HepG2 (cell line): ENCODE results near the gene KANSL3. TPM values are rescaled to one million over a fixed set of nuclear protein-coding genes. Genes with fewer than 3 reads are reported as not detected.

Experiments used
- BATF2 ChIP-seq: sonication (generic); formaldehyde crosslinking; IDR thresholded peaks from 2 replicates; pipeline ENCODE4 v1.8.0; 2022; ENCODE audit warnings: mild to moderate bottlenecking, missing genetic modification reagents, moderate library complexity
- FOXA1 ChIP-seq, 2 experiments: fragments of 450-650 bp in 1 of 2; sonication (generic) in 1 of 2; formaldehyde crosslinking in 1 of 2; IDR thresholded peaks; 2 replicates each; pipeline versions ENCODE4 v1.4.0 to v1.6.1; 2016 to 2020; ENCODE audit warnings: missing genetic modification reagents in 1 of 2
- GTF3A ChIP-seq: sonication (generic); formaldehyde crosslinking; conservative IDR thresholded peaks from 2 replicates; pipeline ENCODE4 v1.4.0; 2020; ENCODE audit warnings: mild to moderate bottlenecking, missing genetic modification reagents
- JDP2 ChIP-seq: sonication (generic); formaldehyde crosslinking; IDR thresholded peaks from 2 replicates; pipeline ENCODE4 v1.8.1; 2022; ENCODE audit warnings: missing genetic modification reagents, borderline replicate concordance
- MTF1 ChIP-seq: sonication (generic); formaldehyde crosslinking; IDR thresholded peaks from 2 replicates; pipeline ENCODE4 v1.5.0; 2020; ENCODE audit warnings: missing genetic modification reagents
- PAX8 ChIP-seq: sonication (generic); formaldehyde crosslinking; IDR thresholded peaks from 2 replicates; pipeline ENCODE4 v1.8.0; 2022; ENCODE audit warnings: mild to moderate bottlenecking, missing genetic modification reagents, borderline replicate concordance
- SOX5 ChIP-seq: IDR thresholded peaks from 2 replicates; pipeline ENCODE4 v1.6.1; 2016; ENCODE audit warnings: borderline replicate concordance
- SP140L ChIP-seq: sonication (generic); formaldehyde crosslinking; IDR thresholded peaks from 2 replicates; pipeline ENCODE4 v1.4.0; 2020; ENCODE audit warnings: missing genetic modification reagents, borderline replicate concordance
- SP5 ChIP-seq: IDR thresholded peaks from 2 replicates; pipeline ENCODE4 v1.6.1; 2016; ENCODE audit warnings: low read depth, borderline replicate concordance
- SPEN ChIP-seq: sonication (generic); formaldehyde crosslinking; IDR thresholded peaks from 2 replicates; pipeline ENCODE4 v1.5.1; 2020; ENCODE audit warnings: low read depth, mild to moderate bottlenecking, missing genetic modification reagents
- ZIK1 ChIP-seq: sonication (generic); formaldehyde crosslinking; IDR thresholded peaks from 2 replicates; pipeline ENCODE4 v1.5.0; 2020; ENCODE audit warnings: mild to moderate bottlenecking, low read depth, missing genetic modification reagents, borderline replicate concordance
- ZNF136 ChIP-seq: sonication (generic); formaldehyde crosslinking; IDR thresholded peaks from 2 replicates; pipeline ENCODE4 v1.8.1; 2022; ENCODE audit warnings: low read depth, mild to moderate bottlenecking, moderate library complexity, missing genetic modification reagents
- ZNF468 ChIP-seq: sonication (generic); formaldehyde crosslinking; IDR thresholded peaks from 2 replicates; pipeline ENCODE4 v1.8.0; 2022; ENCODE audit warnings: mild to moderate bottlenecking, moderate library complexity, missing genetic modification reagents
- polyA plus RNA-seq, 8 experiments: library from polyadenylated mRNA; depleted of rRNA in 3 of 8; stranded (reverse) in 7 of 8; unstranded in 1 of 8; fragments of >200 nt; fragmentation: Illumina TruSeq in 4 of 8; extraction: Trizol in 4 of 8; gene quantifications; 2 replicates each; pipeline versions ENCODE4 v1.2.1 to v1.2.3, GENCODE V29; 2011 to 2016; ENCODE audit warnings: low read depth in 4 of 8, missing spikeins in 1 of 8, mixed read lengths in 1 of 8; ENCODE audit not compliant: insufficient read depth in 1 of 8
- total RNA-seq, 5 experiments: library from RNA; depleted of rRNA; stranded (reverse); fragments of >200 nt; fragmentation: Illumina TruSeq; extraction: Trizol; gene quantifications; 2 replicates each; pipeline ENCODE4 v1.2.3, GENCODE V29; 2016; ENCODE audit warnings: low read depth in 1 of 5
- TF ChIP-seq, protein P1 (sequence below): sonication (generic); formaldehyde crosslinking; IDR thresholded peaks from 2 replicates; pipeline ENCODE4 v1.4.0; 2020; ENCODE audit warnings: mild to moderate bottlenecking, missing genetic modification reagents

The KANSL3 gene
- total and polyA plus RNA-seq, 2 of the 13 experiments (the other 11 are each of a cell fraction or from before 2014, with no cell fraction given): 20.8 to 37.3 TPM

- no peak for TF ChIP-seq ZIK1 (CRISPR knock-in tag)
- no peak for TF ChIP-seq SP140L (CRISPR knock-in tag)
- TF ChIP-seq SPEN (CRISPR knock-in tag): peak; percentile 87
- no peak for TF ChIP-seq FOXA1 (IDR thresholded peaks at IDR 0.05)
- TF ChIP-seq FOXA1 (CRISPR knock-in tag; IDR thresholded peaks at IDR 0.05): peak; percentile 91
- no peak for TF ChIP-seq BATF2 (CRISPR knock-in tag)
- TF ChIP-seq, protein P1, sequence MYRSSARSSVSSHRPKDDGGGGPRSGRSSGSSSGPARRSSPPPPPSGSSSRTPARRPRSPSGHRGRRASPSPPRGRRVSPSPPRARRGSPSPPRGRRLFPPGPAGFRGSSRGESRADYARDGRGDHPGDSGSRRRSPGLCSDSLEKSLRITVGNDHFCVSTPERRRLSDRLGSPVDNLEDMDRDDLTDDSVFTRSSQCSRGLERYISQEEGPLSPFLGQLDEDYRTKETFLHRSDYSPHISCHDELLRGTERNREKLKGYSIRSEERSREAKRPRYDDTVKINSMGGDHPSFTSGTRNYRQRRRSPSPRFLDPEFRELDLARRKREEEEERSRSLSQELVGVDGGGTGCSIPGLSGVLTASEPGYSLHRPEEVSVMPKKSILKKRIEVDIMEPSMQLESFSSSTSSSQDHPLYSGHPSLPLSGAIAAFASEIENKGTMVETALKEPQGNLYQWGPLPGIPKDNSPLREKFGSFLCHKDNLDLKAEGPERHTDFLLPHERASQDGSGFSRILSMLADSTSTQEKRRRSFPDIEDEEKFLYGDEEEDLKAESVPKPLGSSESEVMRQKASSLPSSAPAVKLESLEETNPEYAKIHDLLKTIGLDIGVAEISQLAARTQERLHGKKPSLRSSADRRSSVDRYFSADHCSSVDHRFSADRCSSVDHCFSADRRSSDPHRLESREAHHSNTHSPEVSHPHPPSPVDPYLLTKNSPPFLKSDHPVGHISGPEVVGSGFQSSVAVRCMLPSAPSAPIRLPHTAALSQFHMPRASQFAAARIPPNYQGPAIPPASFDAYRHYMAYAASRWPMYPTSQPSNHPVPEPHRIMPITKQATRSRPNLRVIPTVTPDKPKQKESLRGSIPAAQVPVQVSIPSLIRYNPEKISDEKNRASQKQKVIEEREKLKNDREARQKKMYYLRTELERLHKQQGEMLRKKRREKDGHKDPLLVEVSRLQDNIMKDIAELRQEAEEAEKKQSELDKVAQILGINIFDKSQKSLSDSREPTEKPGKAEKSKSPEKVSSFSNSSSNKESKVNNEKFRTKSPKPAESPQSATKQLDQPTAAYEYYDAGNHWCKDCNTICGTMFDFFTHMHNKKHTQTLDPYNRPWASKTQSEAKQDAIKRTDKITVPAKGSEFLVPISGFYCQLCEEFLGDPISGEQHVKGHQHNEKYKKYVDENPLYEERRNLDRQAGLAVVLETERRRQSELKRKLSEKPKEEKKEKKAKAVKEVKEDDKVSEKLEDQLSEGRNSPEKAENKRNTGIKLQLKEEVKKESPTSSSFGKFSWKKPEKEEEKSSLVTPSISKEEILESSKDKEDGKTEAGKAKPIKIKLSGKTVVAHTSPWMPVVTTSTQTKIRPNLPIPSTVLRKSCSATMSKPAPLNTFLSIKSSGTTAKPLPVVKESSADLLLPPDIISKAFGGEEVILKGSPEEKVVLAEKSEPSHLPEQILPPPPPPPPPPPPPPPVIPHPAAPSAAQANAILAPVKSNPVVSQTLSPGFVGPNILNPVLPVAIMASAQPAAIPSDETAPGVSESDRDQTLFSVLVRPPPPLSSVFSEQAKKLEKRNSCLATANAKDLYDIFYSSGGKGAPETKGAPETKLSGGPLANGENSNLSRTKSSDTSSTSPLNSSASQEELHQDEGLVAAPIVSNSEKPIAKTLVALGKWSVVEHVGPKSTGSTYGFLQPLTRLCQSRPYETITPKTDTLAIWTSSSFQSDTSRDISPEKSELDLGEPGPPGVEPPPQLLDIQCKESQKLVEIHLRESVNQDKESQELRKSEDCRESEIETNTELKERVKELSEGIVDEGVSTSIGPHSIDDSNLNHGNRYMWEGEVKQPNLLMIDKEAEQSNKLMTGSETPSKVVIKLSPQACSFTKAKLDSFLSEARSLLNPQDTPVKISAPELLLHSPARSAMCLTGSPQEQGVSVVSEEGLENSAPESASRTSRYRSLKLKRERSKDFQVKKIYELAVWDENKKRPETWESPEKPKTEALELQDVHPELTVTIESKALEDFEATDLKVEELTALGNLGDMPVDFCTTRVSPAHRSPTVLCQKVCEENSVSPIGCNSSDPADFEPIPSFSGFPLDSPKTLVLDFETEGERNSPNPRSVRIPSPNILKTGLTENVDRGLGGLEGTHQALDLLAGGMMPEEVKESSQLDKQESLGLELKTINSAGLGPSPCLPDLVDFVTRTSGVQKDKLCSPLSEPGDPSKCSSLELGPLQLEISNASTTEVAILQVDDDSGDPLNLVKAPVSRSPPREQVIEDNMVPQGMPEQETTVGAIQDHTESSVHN (CRISPR knock-in tag): 0 out of 2 replicates have a peak, but pooled peaks have one; percentile 24
- TF ChIP-seq SOX5 (CRISPR knock-in tag): peak; percentile 88
- no peak for TF ChIP-seq ZNF468 (CRISPR knock-in tag)
- no peak for TF ChIP-seq JDP2 (CRISPR knock-in tag)
- no peak for TF ChIP-seq MTF1
- TF ChIP-seq PAX8 (CRISPR knock-in tag): 0 out of 2 replicates have a peak, but pooled peaks have one; percentile 59
- no peak for TF ChIP-seq GTF3A (CRISPR knock-in tag)
- TF ChIP-seq SP5 (CRISPR knock-in tag): peak; percentile 48
- no peak; the same call in 1 of the 2 replicates for TF ChIP-seq ZNF136
Measured at GRCh38 chr2:96601382-96602292, 36.5 kb downstream of the KANSL3 start (continued).
